ENCODE measurements around the gene ZNF629.

The ZNF629 gene

DNA sequence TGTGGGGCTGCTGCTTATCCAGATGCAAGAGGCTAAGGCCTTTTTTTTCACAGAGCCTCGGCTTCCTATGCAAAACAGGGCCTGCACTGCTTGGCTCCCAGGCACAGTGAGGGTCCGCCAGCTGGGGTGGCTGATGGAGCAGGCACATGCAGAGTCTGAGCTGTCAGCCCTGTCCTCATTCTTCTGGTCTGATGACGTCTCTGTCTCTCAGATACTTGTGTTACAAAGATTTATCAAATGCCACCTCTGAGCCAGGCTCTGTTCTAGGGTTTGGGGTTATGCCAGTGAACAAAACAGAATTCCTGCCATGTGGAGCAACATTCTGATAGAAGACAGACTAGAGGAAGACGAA, 20.1 kb downstream of the ZNF629 start:
- TF ChIP-seq HDGF (IDR thresholded peaks at IDR 0.05; ENCODE audit: borderline replicate concordance) = no peak
- TF ChIP-seq TARDBP (IDR thresholded peaks at IDR 0.05) = no peak
- TF ChIP-seq PKNOX1 (IDR thresholded peaks at IDR 0.05) = no peak
- TF ChIP-seq BHLHE40 (IDR thresholded peaks at IDR 0.05; ENCODE audit: borderline replicate concordance) = no peak
- no peak for TF ChIP-seq ARNT (IDR thresholded peaks at IDR 0.05)
- TF ChIP-seq L3MBTL2 (conservative IDR thresholded peaks at IDR 0.05) = no peak
- TF ChIP-seq FOXA1 (IDR thresholded peaks at IDR 0.05) = no peak
- no peak for TF ChIP-seq SP1 (IDR thresholded peaks at IDR 0.05)
- no peak for TF ChIP-seq CTBP1 (IDR thresholded peaks at IDR 0.05; ENCODE audit: borderline replicate concordance)
- no peak for TF ChIP-seq SUZ12 (IDR thresholded peaks at IDR 0.05)
- TF ChIP-seq ELF4 (IDR thresholded peaks at IDR 0.05) = no peak
- no peak for TF ChIP-seq ZNF384 (IDR thresholded peaks at IDR 0.05)
- CTCF ChIA-PET = no interaction called here
- no peak for DNase-seq (ENCODE audit: extremely low spot score)
- POLR2A ChIA-PET = interaction anchor here (1.2 to 5.1 kb wide), 2 partner anchors 7 to 11 kb away, joined by 3 to 44 read pairs; no protein-coding TSS in a partner anchor

- DNase-seq (ENCODE audit: extremely low spot score) = no peak
- TF ChIP-seq TARDBP (IDR thresholded peaks at IDR 0.05) (no peak), SP1 (IDR thresholded peaks at IDR 0.05) (no peak), FOXA1 (IDR thresholded peaks at IDR 0.05) (no peak)
- POLR2A ChIA-PET = interaction anchor here (1.2 to 5.1 kb wide), 2 partner anchors 8 to 12 kb away, joined by 3 to 44 read pairs; no protein-coding TSS in a partner anchor
- CTCF ChIA-PET = no interaction called here
Measured at GRCh38 chr16:30766206-30766932, 20.6 kb downstream of the ZNF629 start.

GRCh38 chr16:30764816-30765465, 22.1 kb downstream of the ZNF629 start:
- POLR2A ChIA-PET = interaction anchor here (0.8 to 5.1 kb wide), 3 partner anchors 9 to 41 kb away, joined by 3 to 44 read pairs (median 11); partner anchors contain the start of gene PHKG2
- DNase-seq (ENCODE audit: extremely low spot score) = no peak
- TF ChIP-seq LEF1 (IDR thresholded peaks at IDR 0.05; ENCODE audit: borderline replicate concordance) = no peak
- TF ChIP-seq FOXA1 (IDR thresholded peaks at IDR 0.05) = no peak
- TF ChIP-seq FOXM1 (IDR thresholded peaks at IDR 0.05; ENCODE audit: borderline replicate concordance) = no peak
- TF ChIP-seq PKNOX1 (IDR thresholded peaks at IDR 0.05) = no peak
- no peak for TF ChIP-seq L3MBTL2 (conservative IDR thresholded peaks at IDR 0.05)
- TF ChIP-seq SUZ12 (IDR thresholded peaks at IDR 0.05) = no peak
- TF ChIP-seq TARDBP (IDR thresholded peaks at IDR 0.05) = no peak
- no peak for TF ChIP-seq ARNT (IDR thresholded peaks at IDR 0.05)
- no peak for TF ChIP-seq BHLHE40 (IDR thresholded peaks at IDR 0.05; ENCODE audit: borderline replicate concordance)
- CTCF ChIA-PET = no interaction called here

GRCh38 chr16:30764086-30764485, 22.9 kb downstream of the ZNF629 start:
- DNase-seq (ENCODE audit: extremely low spot score) = no peak
- TF ChIP-seq NFRKB (IDR thresholded peaks at IDR 0.05) (no peak), PKNOX1 (IDR thresholded peaks at IDR 0.05) (no peak), ELF4 (IDR thresholded peaks at IDR 0.05) (no peak), BHLHE40 (IDR thresholded peaks at IDR 0.05; ENCODE audit: borderline replicate concordance) (no peak), FOXM1 (IDR thresholded peaks at IDR 0.05; ENCODE audit: borderline replicate concordance) (no peak), SUZ12 (IDR thresholded peaks at IDR 0.05) (no peak), LEF1 (IDR thresholded peaks at IDR 0.05; ENCODE audit: borderline replicate concordance) (no peak), L3MBTL2 (conservative IDR thresholded peaks at IDR 0.05) (no peak), ZNF384 (IDR thresholded peaks at IDR 0.05) (no peak), HDGF (IDR thresholded peaks at IDR 0.05; ENCODE audit: borderline replicate concordance) (no peak)
- ChIA-PET CTCF (no interaction called here), POLR2A (interaction anchor here (1.8 to 5.1 kb wide), 3 partner anchors 10 to 16 kb away, joined by 5 to 44 read pairs (median 11); partner anchors contain the start of gene PHKG2)

DNA sequence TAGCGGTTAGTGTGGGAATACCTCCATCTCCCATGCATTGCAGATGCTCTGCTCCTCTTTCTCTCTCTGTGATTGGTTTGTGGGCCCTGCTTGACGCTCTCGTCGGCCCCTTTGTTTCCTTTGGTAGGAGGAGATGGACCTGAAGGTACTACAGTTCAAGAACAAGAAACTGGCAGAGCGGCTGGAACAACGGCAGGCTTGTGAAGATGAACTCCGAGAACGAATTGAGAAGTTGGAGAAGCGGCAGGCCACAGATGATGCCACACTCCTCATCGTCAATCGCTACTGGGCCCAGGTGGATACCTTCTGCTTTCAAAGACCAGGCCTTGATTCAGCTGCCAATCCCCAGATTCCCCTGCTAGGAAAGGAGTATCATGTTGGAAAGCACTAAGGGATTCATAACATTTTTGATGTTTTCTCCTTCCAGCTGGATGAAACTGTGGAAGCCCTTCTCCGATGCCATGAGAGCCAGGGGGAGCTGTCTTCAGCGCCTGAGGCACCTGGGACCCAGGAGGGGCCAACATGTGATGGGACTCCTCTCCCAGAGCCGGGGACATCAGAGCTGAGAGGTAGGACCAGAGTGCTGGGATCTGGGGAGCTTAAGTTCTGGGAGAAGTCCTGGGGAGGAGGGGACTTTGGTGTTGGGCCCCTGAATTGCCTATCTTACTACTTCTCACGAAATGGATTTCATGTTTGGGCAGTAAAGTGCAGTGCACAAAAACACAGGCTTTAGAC, 23.8 kb downstream of the ZNF629 start:
- CTCF ChIA-PET = interaction anchor here (0.7 kb wide), 1 partner anchor 175 kb away, joined by 3 read pairs; no protein-coding TSS in a partner anchor
- no peak for TF ChIP-seq CTBP1 (IDR thresholded peaks at IDR 0.05; ENCODE audit: borderline replicate concordance)
- TF ChIP-seq ARNT (IDR thresholded peaks at IDR 0.05) = no peak
- no peak for DNase-seq (ENCODE audit: extremely low spot score)
- POLR2A ChIA-PET = interaction anchor here (0.7 to 5.1 kb wide), 5 partner anchors 11 to 21 kb away, joined by 3 to 44 read pairs (median 5); partner anchors contain the start of gene PHKG2

Measured in HEK293T (cell line).